Lung (tissue), 12 donors: Measurements from ENCODE around the gene LNX2. TPM values are rescaled to one million over a fixed set of nuclear protein-coding genes. Genes with fewer than 3 reads are reported as not detected.

ENCODE experiments used
- ATAC-seq: fragments of 200-7000 bp; cut with Tn5 transposase; one replicate; pipeline ENCODE4 v1.9.1; 2020; ENCODE audit warnings: moderate number of reproducible peaks; ENCODE audit not compliant: insufficient read depth, low FRiP score
- DNase-seq, 3 donors: peaks; one replicate each; pipeline ENCODE4 v3.0.0-alpha.2; 2013 to 2017
- H3K27ac ChIP-seq, 2 donors: one replicate each; pipeline ENCODE4 v1.5.1; 2013; ENCODE audit warnings: mild to moderate bottlenecking in 2 of 2, moderate library complexity in 2 of 2, control low read depth in 1 of 2, inconsistent platforms in 1 of 2, low read depth in 1 of 2, low read length in 1 of 2
- H3K27me3 ChIP-seq, 3 donors: one replicate each; pipeline ENCODE4 v1.5.1; 2013; ENCODE audit warnings: low read length in 2 of 3; ENCODE audit not compliant: control insufficient read depth in 3 of 3, insufficient read depth in 3 of 3
- H3K36me3 ChIP-seq, 4 donors: one replicate each; pipeline ENCODE4 v1.5.1; 2013; ENCODE audit warnings: low read length in 4 of 4, mild to moderate bottlenecking in 1 of 4, moderate library complexity in 1 of 4; ENCODE audit not compliant: control insufficient read depth in 4 of 4, insufficient read depth in 4 of 4
- H3K4me1 ChIP-seq, 5 donors: one replicate each; pipeline ENCODE4 v1.5.1; 2013; ENCODE audit warnings: low read length in 5 of 5, mild to moderate bottlenecking in 2 of 5, moderate library complexity in 1 of 5; ENCODE audit not compliant: control insufficient read depth in 5 of 5, insufficient read depth in 5 of 5
- H3K4me3 ChIP-seq: one replicate; pipeline ENCODE4 v1.5.1; 2013; ENCODE audit warnings: mild to moderate bottlenecking, control low read depth, moderate library complexity
- H3K9ac ChIP-seq, 2 donors: one replicate each; pipeline ENCODE4 v1.5.1; 2013; ENCODE audit warnings: low read length in 2 of 2, control low read depth in 1 of 2; ENCODE audit not compliant: insufficient read depth in 1 of 2
- H3K9me3 ChIP-seq, 4 donors: one replicate each; pipeline ENCODE4 v1.5.1; 2013; ENCODE audit warnings: low read length in 3 of 4, mild to moderate bottlenecking in 1 of 4, moderate library complexity in 1 of 4; ENCODE audit not compliant: control insufficient read depth in 4 of 4, insufficient read depth in 3 of 4
- CTCF ChIP-seq: IDR thresholded peaks from 2 replicates; pipeline ENCODE4 v1.5.1; 2012; ENCODE audit warnings: mild to moderate bottlenecking; ENCODE audit errors: control extremely low read depth, extremely low read depth
- WGBS, 2 donors: extraction: QIAGEN DNeasy Blood & Tissue Kit; methylation state at CpG; one replicate each; pipeline ENCODE4 v1.1.7; 2013; 5-methylcytosine and 5-hydroxymethylcytosine counted together
- polyA plus RNA-seq, 2 donors: library from polyadenylated mRNA; stranded (reverse); fragments of 200-250 nt; gene quantifications; one replicate each; pipeline ENCODE4 v1.2.1, GENCODE V29; 2013
- total RNA-seq, 2 donors: library from RNA; depleted of rRNA in 1 of 2; stranded (reverse); fragments of >200 nt in 1 of 2; gene quantifications; one replicate each; pipeline ENCODE4 v1.2.1, GENCODE V29; 2014 to 2021
- donor health status: control.
- donor health status: control.
- donor health status: Bipolar disorder and iron deficiency.
- donor health status: healthy.
- donor health status: DM: yes; HTN: yes; CAD: no.

Gene LNX2
- total and polyA plus RNA-seq, 4 donors = 12.6 to 49.2 (median 22.3) TPM

GRCh38 chr13:27638521-27638920, 18.2 kb upstream of the LNX2 start:
- DNase-seq = peak in 2 of 3 donors; percentile 49 to 66
- ATAC-seq = no peak
- H3K9me3 ChIP-seq = no peaks in the 10 kb centered on the region
- no peak overlapping the region for H3K27ac ChIP-seq
- H3K4me1 ChIP-seq = peaks cover 2 to 53% (median 8%) of the 10 kb centered on the region in 5 donors
- 54 to 64% methylated on average over 2 of the region's 2 CpGs for WGBS, 2 donors
- H3K9ac ChIP-seq = peak overlapping the region in 1 of 2 donors; percentile 17
- peaks cover 0 to 7% (median 1%) of the 10 kb centered on the region in 4 donors for H3K36me3 ChIP-seq
- H3K4me3 ChIP-seq = no peak overlapping the region
- TF ChIP-seq CTCF = no peak
- H3K27me3 ChIP-seq = no peaks in the 10 kb centered on the region

- Histone ChIP-seq H3K27me3 (no peaks in the 10 kb centered on the region), H3K4me1 (peaks cover 2 to 48% (median 11%) of the 10 kb centered on the region in 5 donors), H3K36me3 (peaks cover 0 to 7% (median 3%) of the 10 kb centered on the region in 4 donors), H3K27ac (no peak overlapping the region), H3K4me3 (no peak overlapping the region), H3K9me3 (no peaks in the 10 kb centered on the region), H3K9ac (no peak overlapping the region)
- ATAC-seq = no peak
- DNase-seq = peak in 2 of 3 donors; percentile 31 to 37
- WGBS, 2 donors = 78 to 92% methylated on average over 1 of the region's 1 CpG
- TF ChIP-seq CTCF = no peak
Observed at GRCh38 chr13:27638001-27638400, 17.7 kb upstream of the LNX2 start.

- H3K36me3 ChIP-seq = peaks cover 0 to 7% (median 5%) of the 10 kb centered on the region in 4 donors
- ATAC-seq = no peak
- no peak overlapping the region for H3K27ac ChIP-seq
- no peaks in the 10 kb centered on the region for H3K9me3 ChIP-seq
- TF ChIP-seq CTCF = no peak
- no peak overlapping the region for H3K9ac ChIP-seq
- peaks cover 2 to 41% (median 12%) of the 10 kb centered on the region in 5 donors for H3K4me1 ChIP-seq
- WGBS, 2 donors = 91 to 93% methylated on average over 1 of the region's 1 CpG
- DNase-seq = no peak
- H3K4me3 ChIP-seq = no peak overlapping the region
- no peaks in the 10 kb centered on the region for H3K27me3 ChIP-seq
Observed at GRCh38 chr13:27637289-27637626, 16.9 kb upstream of the LNX2 start.
